ENCODE results near the gene ALPP.
"Not testable (repeated sequence)": the region's sequence is repeated elsewhere in the genome, so short reads cannot be mapped to it uniquely, and the experiment has no call there.

The ALPP gene

DNA sequence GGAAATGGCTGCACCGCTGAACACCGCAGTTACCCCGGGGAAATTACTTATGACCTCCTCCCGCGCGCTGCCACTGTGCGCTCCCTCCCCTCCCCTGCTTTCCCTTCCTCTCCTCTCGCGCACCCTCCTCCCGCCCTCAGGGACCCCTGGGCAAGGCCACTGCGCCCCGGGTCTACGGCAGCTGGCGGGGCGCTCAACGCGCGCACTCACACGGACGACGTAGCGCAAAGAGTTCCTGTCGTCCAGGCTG, 7.9 kb downstream of the ALPP start:
- TF ChIP-seq JUND (IDR thresholded peaks at IDR 0.05; ENCODE audit: low read depth), result no peak
- in situ Hi-C loops (cut with HindIII; ENCODE audit: low pct_unique_long_range_greater_than_20kb, low sequenced_read_pairs), result no loop called here

GRCh38 chr2:232386740-232387450, 8.3 kb downstream of the ALPP start:
- DNase-seq (ENCODE audit: low read depth in 1 of 2, low spot score in 1 of 2), result no peak
- TF ChIP-seq JUND (IDR thresholded peaks at IDR 0.05; ENCODE audit: low read depth), result no peak
- in situ Hi-C loops (cut with HindIII; ENCODE audit: low pct_unique_long_range_greater_than_20kb, low sequenced_read_pairs), result no loop called here

More for the DNA sequence above, 7.9 kb downstream of the ALPP start:
- DNase-seq (ENCODE audit: low read depth in 1 of 2, low spot score in 1 of 2), result no peak

GRCh38 chr2:232387451-232388171, 9.1 kb downstream of the ALPP start:
- in situ Hi-C loops (cut with HindIII; ENCODE audit: low pct_unique_long_range_greater_than_20kb, low sequenced_read_pairs), result no loop called here
- no peak for TF ChIP-seq JUND (IDR thresholded peaks at IDR 0.05; ENCODE audit: low read depth)
- no peak for DNase-seq (ENCODE audit: low read depth in 1 of 2, low spot score in 1 of 2)

GRCh38 chr2:232388324-232388891, 9.9 kb downstream of the ALPP start:
- DNase-seq (ENCODE audit: low read depth in 1 of 2, low spot score in 1 of 2), result no peak
- in situ Hi-C loops (cut with HindIII; ENCODE audit: low pct_unique_long_range_greater_than_20kb, low sequenced_read_pairs), result no loop called here
- TF ChIP-seq JUND (IDR thresholded peaks at IDR 0.05; ENCODE audit: low read depth), result no peak

DNA sequence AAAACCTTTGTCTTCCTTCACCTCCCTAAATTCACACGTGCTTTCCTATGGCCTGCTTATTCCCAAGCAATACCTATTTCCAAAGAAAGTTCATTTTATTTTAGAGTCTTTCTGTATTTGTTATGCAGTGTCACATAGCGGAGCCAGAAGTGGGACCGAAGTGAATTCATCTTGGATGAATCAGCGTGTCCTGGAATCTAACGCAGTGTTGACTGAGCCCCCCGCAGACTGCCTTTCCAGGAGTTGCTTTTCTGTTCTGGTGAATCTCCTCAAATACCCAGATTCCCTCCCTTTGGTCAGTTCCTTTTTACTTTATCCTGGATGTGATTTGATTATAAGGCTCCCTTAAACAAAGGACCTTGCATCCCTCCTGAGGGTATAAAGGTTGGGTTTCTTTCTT, 10.8 kb downstream of the ALPP start:
- in situ Hi-C loops (cut with HindIII; ENCODE audit: low pct_unique_long_range_greater_than_20kb, low sequenced_read_pairs), result no loop called here
- no peak for TF ChIP-seq JUND (IDR thresholded peaks at IDR 0.05; ENCODE audit: low read depth)
- no peak for DNase-seq (ENCODE audit: low read depth in 1 of 2, low spot score in 1 of 2)

- DNase-seq (ENCODE audit: low read depth in 1 of 2, low spot score in 1 of 2), result no peak
- TF ChIP-seq JUND (IDR thresholded peaks at IDR 0.05; ENCODE audit: low read depth), result no peak
- in situ Hi-C loops (cut with HindIII; ENCODE audit: low pct_unique_long_range_greater_than_20kb, low sequenced_read_pairs), result no loop called here
These were observed 12.1 kb downstream of the ALPP start for GRCh38 chr2:232390661-232391060.

- DNase-seq (ENCODE audit: low read depth in 1 of 2, low spot score in 1 of 2), result no peak
- in situ Hi-C loops (cut with HindIII; ENCODE audit: low pct_unique_long_range_greater_than_20kb, low sequenced_read_pairs), result no loop called here
- no peak for TF ChIP-seq JUND (IDR thresholded peaks at IDR 0.05; ENCODE audit: low read depth)
These were observed 15.0 kb downstream of the ALPP start for GRCh38 chr2:232393556-232393955.

GRCh38 chr2:232394431-232394830, 15.9 kb downstream of the ALPP start:
- DNase-seq (ENCODE audit: low read depth in 1 of 2, low spot score in 1 of 2); in situ Hi-C loops (cut with HindIII; ENCODE audit: low pct_unique_long_range_greater_than_20kb, low sequenced_read_pairs): not testable (repeated sequence)

- no peak for DNase-seq (ENCODE audit: low read depth in 1 of 2, low spot score in 1 of 2)
- TF ChIP-seq JUND (IDR thresholded peaks at IDR 0.05; ENCODE audit: low read depth), result no peak
- in situ Hi-C loops (cut with HindIII; ENCODE audit: low pct_unique_long_range_greater_than_20kb, low sequenced_read_pairs), result no loop called here
These were observed 17.0 kb downstream of the ALPP start for GRCh38 chr2:232395586-232395985.

GRCh38 chr2:232396683-232397082, 18.1 kb downstream of the ALPP start:
- DNase-seq (ENCODE audit: low read depth in 1 of 2, low spot score in 1 of 2), result no peak
- TF ChIP-seq JUND (IDR thresholded peaks at IDR 0.05; ENCODE audit: low read depth), result no peak
- in situ Hi-C loops (cut with HindIII; ENCODE audit: low pct_unique_long_range_greater_than_20kb, low sequenced_read_pairs), result no loop called here

GRCh38 chr2:232398293-232399034, 19.9 kb downstream of the ALPP start:
- TF ChIP-seq JUND (IDR thresholded peaks at IDR 0.05; ENCODE audit: low read depth), result no peak
- DNase-seq (ENCODE audit: low read depth in 1 of 2, low spot score in 1 of 2), result no peak
- in situ Hi-C loops (cut with HindIII; ENCODE audit: low pct_unique_long_range_greater_than_20kb, low sequenced_read_pairs), result no loop called here

- no peak for TF ChIP-seq JUND (IDR thresholded peaks at IDR 0.05; ENCODE audit: low read depth)
- DNase-seq (ENCODE audit: low read depth in 1 of 2, low spot score in 1 of 2), result no peak
- in situ Hi-C loops (cut with HindIII; ENCODE audit: low pct_unique_long_range_greater_than_20kb, low sequenced_read_pairs), result no loop called here
These were observed 21.9 kb downstream of the ALPP start for GRCh38 chr2:232400256-232401015.

All from T47D (cell line).